ENCODE data around the gene SLC39A11. TPM values are rescaled to one million over a fixed set of nuclear protein-coding genes. Genes with fewer than 3 reads are reported as not detected.
"Not testable (repeated sequence)": the region's sequence is repeated elsewhere in the genome, so short reads cannot be mapped to it uniquely, and the experiment has no call there.

SLC39A11 gene
- total and polyA plus RNA-seq, 5 donors from 2014 or later = 9.3 to 32.2 (median 11.9) TPM

DNA sequence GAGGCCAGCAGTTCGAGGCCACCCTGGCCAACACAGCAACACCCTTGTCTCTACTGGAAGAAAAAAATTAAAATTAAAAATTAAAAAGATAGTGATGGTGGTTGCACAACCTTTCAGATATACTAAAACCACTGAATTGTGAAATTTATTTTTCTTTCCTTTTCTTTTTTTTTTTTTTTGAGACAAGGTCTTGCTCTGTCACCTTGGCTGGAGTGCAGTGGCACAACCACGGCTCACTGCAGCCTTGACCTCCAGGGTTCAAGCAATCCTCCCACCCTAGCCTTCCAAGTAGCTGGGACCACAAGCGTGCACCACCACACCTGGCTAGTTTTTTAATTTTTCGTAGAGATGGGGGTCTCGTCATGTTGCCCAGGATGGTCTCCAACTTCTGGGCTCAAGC, 254.4 kb downstream of the SLC39A11 start:
- H3K36me3 ChIP-seq (ENCODE audit: control insufficient read depth, insufficient read depth, low read length) = peaks cover 12% of the 10 kb centered on the region
- ATAC-seq (ENCODE audit: low read depth in 2 of 2) = no peak
- no peaks in the 10 kb centered on the region for H3K27me3 ChIP-seq (ENCODE audit: control insufficient read depth, insufficient read depth, low read length)
- H3K36me3 Mint-ChIP-seq = peaks cover 40% of the 10 kb centered on the region
- H3K4me3 ChIP-seq (ENCODE audit: low read depth, low read length) = no peak overlapping the region
- H3K4me1 ChIP-seq (ENCODE audit: control insufficient read depth, insufficient read depth, low read length, poor library complexity, severe bottlenecking) = no peaks in the 10 kb centered on the region
- H3K27ac ChIP-seq (ENCODE audit: insufficient read depth, low read length, poor library complexity, severe bottlenecking) = no peak overlapping the region
- H3K9me3 Mint-ChIP-seq = peaks cover 0 to 9% (median 0%) of the 10 kb centered on the region in 7 donors
- H3K4me3 Mint-ChIP-seq = no peak overlapping the region
- H3K9me3 ChIP-seq (ENCODE audit: control insufficient read depth in 2 of 2, low read length in 2 of 2) = peaks cover 0 to 5% of the 10 kb centered on the region in 2 experiments
- H3K27ac Mint-ChIP-seq = no peak overlapping the region
- H3K4me1 Mint-ChIP-seq = no peaks in the 10 kb centered on the region
- H3K27me3 Mint-ChIP-seq = no peaks in the 10 kb centered on the region
- DNase-seq = no peak

DNA sequence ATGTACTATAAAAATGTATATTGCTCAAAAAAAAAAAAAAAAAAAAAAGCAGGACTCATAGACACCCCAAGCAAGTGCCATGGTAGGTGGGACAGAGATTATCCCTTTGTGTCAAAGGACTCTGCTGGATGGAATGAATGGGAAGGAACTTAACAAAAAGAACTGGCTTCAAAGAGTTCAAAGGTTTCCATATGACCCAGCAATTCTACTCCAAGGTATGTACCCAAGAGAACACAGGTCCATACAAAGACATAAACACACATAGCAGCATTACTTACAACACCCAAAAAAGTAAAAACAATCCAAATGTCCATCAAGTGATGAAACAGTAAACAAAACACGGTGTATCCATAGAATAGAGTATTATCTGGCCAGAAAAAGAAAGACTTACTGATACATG, 255.2 kb downstream of the SLC39A11 start:
- H3K27me3 ChIP-seq (ENCODE audit: control insufficient read depth, insufficient read depth, low read length) = no peaks in the 10 kb centered on the region
- H3K9me3 Mint-ChIP-seq = peaks cover 0 to 9% (median 0%) of the 10 kb centered on the region in 7 donors
- H3K27ac ChIP-seq (ENCODE audit: insufficient read depth, low read length, poor library complexity, severe bottlenecking) = no peak overlapping the region
- H3K4me3 ChIP-seq (ENCODE audit: low read depth, low read length) = no peak overlapping the region
- H3K36me3 Mint-ChIP-seq = peaks cover 40% of the 10 kb centered on the region
- H3K27me3 Mint-ChIP-seq = no peaks in the 10 kb centered on the region
- H3K36me3 ChIP-seq (ENCODE audit: control insufficient read depth, insufficient read depth, low read length) = peaks cover 12% of the 10 kb centered on the region
- peaks cover 0 to 5% of the 10 kb centered on the region in 2 experiments for H3K9me3 ChIP-seq (ENCODE audit: control insufficient read depth in 2 of 2, low read length in 2 of 2)
- no peak for DNase-seq
- H3K4me3 Mint-ChIP-seq = no peak overlapping the region
- ATAC-seq (ENCODE audit: low read depth in 2 of 2) = no peak
- no peak overlapping the region for H3K27ac Mint-ChIP-seq
- H3K4me1 Mint-ChIP-seq = no peaks in the 10 kb centered on the region
- H3K4me1 ChIP-seq (ENCODE audit: control insufficient read depth, insufficient read depth, low read length, poor library complexity, severe bottlenecking) = no peaks in the 10 kb centered on the region

DNA sequence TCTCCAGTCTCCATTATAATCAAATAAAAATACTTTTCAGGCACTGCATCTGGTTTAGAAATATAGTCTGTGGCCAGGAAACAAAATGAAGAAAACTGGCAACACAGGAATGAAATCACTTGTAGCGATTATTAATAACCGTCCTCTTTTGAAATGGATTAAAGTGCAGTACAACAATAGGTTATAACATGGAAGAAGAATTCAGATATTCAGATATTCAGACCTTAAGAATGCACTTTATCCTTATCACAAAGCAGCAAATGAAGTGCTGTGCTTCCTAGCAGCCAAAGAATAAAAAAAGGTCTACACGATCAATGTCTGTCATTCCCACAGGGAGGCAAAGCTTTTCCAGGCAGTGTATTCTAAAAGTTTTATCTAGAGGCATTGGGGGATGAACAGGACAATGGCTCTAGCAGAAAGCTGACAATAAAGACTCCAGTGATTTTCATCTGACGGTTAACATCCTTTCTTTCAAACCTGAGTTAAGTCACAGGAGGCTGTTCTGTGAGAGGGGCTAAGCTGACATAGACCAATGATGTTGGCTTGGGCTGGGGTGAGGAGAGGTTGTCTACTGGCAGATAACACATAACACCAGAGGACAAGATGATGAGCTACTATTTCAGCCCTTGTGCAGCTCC, 259.2 kb downstream of the SLC39A11 start:
- H3K9me3 ChIP-seq (ENCODE audit: control insufficient read depth in 2 of 2, low read length in 2 of 2) = no peaks in the 10 kb centered on the region
- no peak for ATAC-seq (ENCODE audit: low read depth in 2 of 2)
- Mint-ChIP-seq H3K36me3 (peaks cover 35% of the 10 kb centered on the region), H3K27me3 (no peaks in the 10 kb centered on the region), H3K27ac (no peak overlapping the region), H3K9me3 (peaks cover 0 to 4% (median 0%) of the 10 kb centered on the region in 7 donors), H3K4me1 (no peaks in the 10 kb centered on the region), H3K4me3 (no peak overlapping the region)
- no peak for DNase-seq
- no peak overlapping the region for H3K4me3 ChIP-seq (ENCODE audit: low read depth, low read length)
- peaks cover 6% of the 10 kb centered on the region for H3K36me3 ChIP-seq (ENCODE audit: control insufficient read depth, insufficient read depth, low read length)
- no peaks in the 10 kb centered on the region for H3K4me1 ChIP-seq (ENCODE audit: control insufficient read depth, insufficient read depth, low read length, poor library complexity, severe bottlenecking)
- no peaks in the 10 kb centered on the region for H3K27me3 ChIP-seq (ENCODE audit: control insufficient read depth, insufficient read depth, low read length)
- no peak overlapping the region for H3K27ac ChIP-seq (ENCODE audit: insufficient read depth, low read length, poor library complexity, severe bottlenecking)

DNA sequence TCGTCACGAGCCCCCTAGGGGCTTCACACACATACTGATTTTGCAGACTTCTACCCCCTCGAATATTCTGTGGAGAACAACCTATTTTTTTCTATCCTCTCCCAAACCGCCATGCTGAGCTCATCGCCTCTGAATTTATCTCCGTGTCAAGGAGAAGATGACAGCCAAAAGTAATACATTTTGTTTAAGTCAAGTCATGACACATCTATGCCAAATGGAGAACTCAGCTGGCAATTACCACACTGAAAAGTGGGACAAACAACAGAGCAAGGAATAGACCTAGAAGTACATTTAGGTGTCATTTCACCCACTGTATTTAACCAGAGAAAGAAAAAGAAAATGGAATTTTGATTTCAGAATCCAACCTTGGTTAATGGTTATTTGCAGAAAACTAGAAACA, 260.2 kb downstream of the SLC39A11 start:
- Histone ChIP-seq H3K4me1 (ENCODE audit: control insufficient read depth, insufficient read depth, low read length, poor library complexity, severe bottlenecking) (no peaks in the 10 kb centered on the region), H3K36me3 (ENCODE audit: control insufficient read depth, insufficient read depth, low read length) (peaks cover 6% of the 10 kb centered on the region), H3K9me3 (ENCODE audit: control insufficient read depth in 2 of 2, low read length in 2 of 2) (no peaks in the 10 kb centered on the region), H3K4me3 (ENCODE audit: low read depth, low read length) (no peak overlapping the region), H3K27me3 (ENCODE audit: control insufficient read depth, insufficient read depth, low read length) (no peaks in the 10 kb centered on the region), H3K27ac (ENCODE audit: insufficient read depth, low read length, poor library complexity, severe bottlenecking) (no peak overlapping the region)
- ATAC-seq (ENCODE audit: low read depth in 2 of 2) = no peak
- no peak for DNase-seq
- Mint-ChIP-seq H3K4me3 (no peak overlapping the region), H3K27ac (no peak overlapping the region), H3K36me3 (peaks cover 39% of the 10 kb centered on the region), H3K27me3 (no peaks in the 10 kb centered on the region), H3K4me1 (no peaks in the 10 kb centered on the region), H3K9me3 (peaks cover 0 to 6% (median 1%) of the 10 kb centered on the region in 7 donors)

DNA sequence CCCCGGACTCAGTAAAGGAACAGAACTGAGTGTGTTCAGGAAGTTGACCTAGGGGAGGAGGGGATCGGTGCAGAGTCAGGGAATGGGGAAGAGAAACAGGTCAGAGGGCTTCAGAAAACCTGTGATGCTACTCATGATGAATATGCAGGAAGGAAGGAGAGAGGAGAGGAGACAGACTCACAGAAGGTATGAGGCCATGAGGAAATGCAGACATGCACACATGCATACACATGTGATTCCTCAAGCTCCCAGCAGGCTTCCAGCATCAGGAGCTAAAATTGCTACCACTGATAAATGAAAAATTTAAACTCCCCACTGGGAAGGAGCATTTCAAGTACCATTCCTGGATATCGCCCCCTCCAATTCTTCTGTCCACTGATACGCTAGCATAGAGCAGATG, 262.6 kb downstream of the SLC39A11 start:
- Histone ChIP-seq H3K27ac (ENCODE audit: insufficient read depth, low read length, poor library complexity, severe bottlenecking) (no peak overlapping the region), H3K27me3 (ENCODE audit: control insufficient read depth, insufficient read depth, low read length) (no peaks in the 10 kb centered on the region), H3K9me3 (ENCODE audit: control insufficient read depth in 2 of 2, low read length in 2 of 2) (peaks cover 10 to 12% of the 10 kb centered on the region in 2 experiments), H3K4me3 (ENCODE audit: low read depth, low read length) (no peak overlapping the region), H3K36me3 (ENCODE audit: control insufficient read depth, insufficient read depth, low read length) (peaks cover 15% of the 10 kb centered on the region), H3K4me1 (ENCODE audit: control insufficient read depth, insufficient read depth, low read length, poor library complexity, severe bottlenecking) (no peaks in the 10 kb centered on the region)
- peaks cover 55% of the 10 kb centered on the region for H3K36me3 Mint-ChIP-seq
- ATAC-seq (ENCODE audit: low read depth in 2 of 2) (no peak), DNase-seq (no peak)
- no peaks in the 10 kb centered on the region for H3K4me1 Mint-ChIP-seq
- H3K27ac Mint-ChIP-seq = no peak overlapping the region
- peaks cover 0 to 24% (median 5%) of the 10 kb centered on the region in 7 donors for H3K9me3 Mint-ChIP-seq
- no peaks in the 10 kb centered on the region for H3K27me3 Mint-ChIP-seq
- H3K4me3 Mint-ChIP-seq = no peak overlapping the region

DNA sequence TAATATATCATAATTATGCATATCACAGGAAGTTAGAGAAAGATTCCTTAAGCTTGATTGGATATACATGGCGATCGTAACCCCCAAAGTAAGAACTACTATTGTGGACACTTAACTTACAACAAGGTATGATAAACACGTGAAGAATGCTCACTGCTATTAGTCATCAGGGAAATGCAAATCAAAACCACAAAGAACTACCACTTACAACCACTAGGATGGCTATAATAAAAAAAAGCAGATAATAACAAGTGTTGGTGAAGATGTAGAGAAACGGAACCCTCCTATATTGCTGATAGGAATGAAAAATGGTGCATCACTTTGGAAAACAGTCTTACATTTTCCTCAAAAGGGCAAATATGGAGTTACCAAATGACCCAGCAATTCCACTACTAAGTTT, 265.9 kb downstream of the SLC39A11 start:
- Mint-ChIP-seq H3K4me1 (peaks cover 0 to 5% (median 0%) of the 10 kb centered on the region in 4 donors), H3K4me3 (no peak overlapping the region), H3K9me3 (peaks cover 2 to 34% (median 8%) of the 10 kb centered on the region in 7 donors), H3K27ac (no peak overlapping the region), H3K36me3 (peaks cover 60% of the 10 kb centered on the region), H3K27me3 (no peaks in the 10 kb centered on the region)
- Histone ChIP-seq H3K4me3 (ENCODE audit: low read depth, low read length) (no peak overlapping the region), H3K27ac (ENCODE audit: insufficient read depth, low read length, poor library complexity, severe bottlenecking) (no peak overlapping the region), H3K9me3 (ENCODE audit: control insufficient read depth in 2 of 2, low read length in 2 of 2) (peaks cover 12 to 17% of the 10 kb centered on the region in 2 experiments), H3K4me1 (ENCODE audit: control insufficient read depth, insufficient read depth, low read length, poor library complexity, severe bottlenecking) (no peaks in the 10 kb centered on the region), H3K27me3 (ENCODE audit: control insufficient read depth, insufficient read depth, low read length) (no peaks in the 10 kb centered on the region), H3K36me3 (ENCODE audit: control insufficient read depth, insufficient read depth, low read length) (peaks cover 15% of the 10 kb centered on the region)
- no peak for ATAC-seq (ENCODE audit: low read depth in 2 of 2)
- no peak for DNase-seq

DNA sequence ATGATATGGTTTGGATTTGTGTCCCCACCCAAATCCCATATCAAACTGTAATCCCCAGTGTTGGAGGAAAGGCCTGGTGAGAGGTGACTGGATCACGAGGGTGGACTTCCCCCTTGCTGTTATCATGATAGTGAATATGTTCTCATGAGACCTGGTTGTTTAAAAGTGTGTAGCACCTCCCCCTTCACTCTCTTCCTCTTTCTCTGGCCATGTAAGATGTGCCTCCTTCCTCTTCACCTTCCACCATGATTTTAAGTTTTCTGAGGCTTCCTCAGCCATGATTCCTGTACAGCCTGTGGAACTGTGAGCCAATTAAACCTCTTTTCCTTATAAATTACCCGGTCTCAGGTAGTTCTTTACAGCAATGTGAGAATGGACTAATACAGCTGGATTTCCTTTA, 266.4 kb downstream of the SLC39A11 start:
- not testable (repeated sequence) for H3K4me3 Mint-ChIP-seq; H3K4me1 Mint-ChIP-seq; DNase-seq; H3K4me1 ChIP-seq (ENCODE audit: control insufficient read depth, insufficient read depth, low read length, poor library complexity, severe bottlenecking); H3K4me3 ChIP-seq (ENCODE audit: low read depth, low read length); H3K27ac ChIP-seq (ENCODE audit: insufficient read depth, low read length, poor library complexity, severe bottlenecking); H3K27me3 ChIP-seq (ENCODE audit: control insufficient read depth, insufficient read depth, low read length); H3K27me3 Mint-ChIP-seq; H3K27ac Mint-ChIP-seq; ATAC-seq (ENCODE audit: low read depth in 2 of 2)
- peaks cover 15% of the 10 kb centered on the region for H3K36me3 ChIP-seq (ENCODE audit: control insufficient read depth, insufficient read depth, low read length)
- Mint-ChIP-seq H3K36me3 (peaks cover 57% of the 10 kb centered on the region), H3K9me3 (peaks cover 2 to 34% (median 8%) of the 10 kb centered on the region in 7 donors)
- H3K9me3 ChIP-seq (ENCODE audit: control insufficient read depth in 2 of 2, low read length in 2 of 2) = peaks cover 12 to 17% of the 10 kb centered on the region in 2 experiments

DNA sequence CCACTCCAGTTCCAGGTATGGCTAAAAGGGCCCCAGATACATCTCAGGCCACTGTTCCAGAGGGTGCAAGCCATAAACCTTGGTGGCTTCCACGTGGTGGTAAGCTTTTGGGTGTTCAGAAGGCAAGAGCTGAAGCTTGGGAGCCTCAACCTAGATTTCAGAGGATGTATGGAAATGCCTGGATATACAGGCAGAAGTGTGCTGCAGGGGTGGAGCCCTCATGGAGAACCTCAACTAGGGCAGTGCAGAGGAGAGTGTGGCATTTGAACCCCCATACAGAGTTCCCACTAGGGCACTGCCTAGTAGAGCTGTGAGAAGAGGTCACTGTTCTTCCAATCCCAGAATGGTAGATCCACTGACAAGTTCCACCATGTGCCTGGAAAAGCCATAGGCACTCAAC, 267.3 kb downstream of the SLC39A11 start:
- H3K27me3 ChIP-seq (ENCODE audit: control insufficient read depth, insufficient read depth, low read length) = no peaks in the 10 kb centered on the region
- Mint-ChIP-seq H3K4me3 (no peak overlapping the region), H3K9me3 (peaks cover 2 to 34% (median 8%) of the 10 kb centered on the region in 7 donors), H3K4me1 (peaks cover 0 to 5% (median 0%) of the 10 kb centered on the region in 4 donors), H3K36me3 (peaks cover 61% of the 10 kb centered on the region), H3K27ac (no peak overlapping the region), H3K27me3 (no peaks in the 10 kb centered on the region)
- no peak overlapping the region for H3K27ac ChIP-seq (ENCODE audit: insufficient read depth, low read length, poor library complexity, severe bottlenecking)
- H3K9me3 ChIP-seq (ENCODE audit: control insufficient read depth in 2 of 2, low read length in 2 of 2) = peaks cover 12 to 17% of the 10 kb centered on the region in 2 experiments
- H3K4me3 ChIP-seq (ENCODE audit: low read depth, low read length) = no peak overlapping the region
- H3K36me3 ChIP-seq (ENCODE audit: control insufficient read depth, insufficient read depth, low read length) = peaks cover 15% of the 10 kb centered on the region
- H3K4me1 ChIP-seq (ENCODE audit: control insufficient read depth, insufficient read depth, low read length, poor library complexity, severe bottlenecking) = no peaks in the 10 kb centered on the region
- DNase-seq (no peak), ATAC-seq (ENCODE audit: low read depth in 2 of 2) (no peak)

Data from CD4-positive, CD25-positive, alpha-beta regulatory T cell (primary cell).